HepG2 (cell line): ENCODE measurements around the gene CDC20B. TPM values are rescaled to one million over a fixed set of nuclear protein-coding genes. Genes with fewer than 3 reads are reported as not detected.

Experiments
- ATAC-seq: fragments of 200-7000 bp; cut with Tn5 transposase; 3 replicates; pipeline ENCODE4 v1.9.1; 2020; ENCODE audit warnings: mild to moderate bottlenecking, moderate library complexity
- BruUV-seq: library from RNA; stranded (reverse); fragments of 400-500 nt; replicated peaks from 2 replicates; lab custom pipeline; 2021; lab: Mats Ljungman, UMichigan
- CTCF ChIA-PET: fragments of 300-600 bp; formaldehyde crosslinking; extraction: SDS; loops from one replicate; lab custom pipeline; 2021; ENCODE audit warnings: low total read pairs, inconsistent platforms, low intra/inter-chr PET ratio; lab: Yijun Ruan, JAX
- POLR2A ChIA-PET: fragments of 350-600 bp; sonication (Branson Sonifier 250); formaldehyde crosslinking; loops from one replicate; lab custom pipeline; 2020; ENCODE audit warnings: antibody characterized with exemption, inconsistent platforms; lab: Yijun Ruan, JAX
- DNase-seq: peaks from one replicate; pipeline ENCODE4 v3.0.0-alpha.2; 2015; ENCODE audit warnings: low spot score
- FAIRE-seq: peaks from 3 replicates; lab custom pipeline; 2011; peaks lifted over from hg19 to GRCh38; lab: Jason Lieb, UNC
- H2AFZ ChIP-seq: one replicate; pipeline ENCODE4 v1.6.1; 2011; ENCODE audit warnings: low read length, inconsistent platforms
- H3K27ac ChIP-seq: fragments of 300-600 bp; 3 replicates; pipeline ENCODE4 v1.8.0; 2011; ENCODE audit warnings: mixed run types, mild to moderate bottlenecking, mixed read lengths, low read length, inconsistent platforms; ENCODE audit not compliant: insufficient read depth; ENCODE audit errors: extremely low read length
- H3K27me3 ChIP-seq, 2 experiments: fragments of 200-600 bp in 1 of 2; 2 replicates in 1 of 2; 3 replicates in 1 of 2; pipeline versions ENCODE4 v1.6.0 to v1.8.0; 2011; ENCODE audit warnings: low read length in 2 of 2, mild to moderate bottlenecking in 2 of 2, moderate library complexity in 2 of 2, inconsistent platforms in 1 of 2; ENCODE audit not compliant: insufficient read depth in 2 of 2, control insufficient read depth in 1 of 2
- H3K36me3 ChIP-seq, 2 experiments: fragments of 200-600 bp in 1 of 2; replicated peaks in 1 of 2; 2 replicates in 1 of 2; 3 replicates in 1 of 2; pipeline versions ENCODE4 v1.5.1 to v1.8.0; 2011; ENCODE audit warnings: low read length in 2 of 2, inconsistent platforms in 1 of 2; ENCODE audit not compliant: insufficient read depth in 2 of 2, control insufficient read depth in 1 of 2
- H3K4me1 ChIP-seq: 2 replicates; pipeline ENCODE4 v1.5.1; 2012; ENCODE audit warnings: low read length, inconsistent platforms; ENCODE audit not compliant: insufficient read depth
- H3K4me2 ChIP-seq: 2 replicates; pipeline ENCODE4 v1.6.0; 2011; ENCODE audit warnings: low read depth, low read length, inconsistent platforms
- H3K4me3 ChIP-seq, 3 experiments: fragments of 200-600 bp in 1 of 3; sonication (generic), shearing (Covaris generic) in 1 of 3; replicated peaks in 1 of 3; 2 replicates each; pipeline ENCODE4 v1.5.1; 2011 to 2016; ENCODE audit warnings: low read length in 3 of 3, inconsistent platforms in 2 of 3, low read depth in 2 of 3, mild to moderate bottlenecking in 2 of 3, control low read depth in 1 of 3, mixed read lengths in 1 of 3; ENCODE audit not compliant: insufficient read depth in 1 of 3
- H3K79me2 ChIP-seq: one replicate; pipeline ENCODE4 v1.6.1; 2011; ENCODE audit warnings: low read length, inconsistent platforms; ENCODE audit not compliant: insufficient read depth
- H3K9ac ChIP-seq: 2 replicates; pipeline ENCODE4 v1.6.0; 2011; ENCODE audit warnings: mild to moderate bottlenecking, low read depth, low read length, inconsistent platforms; ENCODE audit not compliant: insufficient read depth
- H3K9me3 ChIP-seq: 2 replicates; pipeline ENCODE4 v1.5.1; 2012; ENCODE audit warnings: mild to moderate bottlenecking, low read length
- H4K20me1 ChIP-seq: 2 replicates; pipeline ENCODE4 v1.6.0; 2011; ENCODE audit warnings: inconsistent platforms, mild to moderate bottlenecking, low read length, moderate library complexity; ENCODE audit not compliant: insufficient read depth
- NBN ChIP-seq: fragments of 450-650 bp; conservative IDR thresholded peaks from 2 replicates; pipeline ENCODE4 v1.6.1; 2017
- NCOA2 ChIP-seq: sonication (generic); formaldehyde crosslinking; IDR thresholded peaks from 2 replicates; pipeline ENCODE4 v1.8.0; 2022; ENCODE audit warnings: inconsistent platforms
- ONECUT2 ChIP-seq: sonication (generic); formaldehyde crosslinking; IDR thresholded peaks from 2 replicates; pipeline ENCODE4 v1.4.0; 2020; ENCODE audit warnings: missing genetic modification reagents
- RFX5 ChIP-seq: IDR thresholded peaks from 2 replicates; pipeline ENCODE4 v1.6.1; 2011; ENCODE audit warnings: low read depth, low read length, improper control_type of control experiment
- ZNF180 ChIP-seq: sonication (generic); formaldehyde crosslinking; IDR thresholded peaks from 2 replicates; pipeline ENCODE4 v1.4.0; 2020; ENCODE audit warnings: low read depth, missing genetic modification reagents, borderline replicate concordance
- ZNF44 ChIP-seq: sonication (generic); formaldehyde crosslinking; IDR thresholded peaks from 2 replicates; pipeline ENCODE4 v1.5.1; 2020; ENCODE audit warnings: mild to moderate bottlenecking, missing genetic modification reagents
- ZNF878 ChIP-seq: sonication (generic); formaldehyde crosslinking; IDR thresholded peaks from 2 replicates; pipeline ENCODE4 v1.8.1; 2023; ENCODE audit warnings: mild to moderate bottlenecking, missing genetic modification reagents, moderate library complexity
- ZNF879 ChIP-seq: sonication (generic); formaldehyde crosslinking; IDR thresholded peaks from 2 replicates; pipeline ENCODE4 v1.8.1; 2023; ENCODE audit warnings: missing genetic modification reagents
- WGBS: methylation state at CpG from one replicate; pipeline ENCODE4 v1.1.6; 2017; ENCODE audit warnings: low lambda C conversion rate; 5-methylcytosine and 5-hydroxymethylcytosine counted together
- in situ Hi-C: cut with HindIII; loops from 2 replicates; pipeline ENCODE4 v1.10.0; 2017; ENCODE audit warnings: low pct_unique_long_range_greater_than_20kb; ENCODE audit not compliant: extremely low pct_ligation_motif_present
- intact Hi-C: fragments of 100-400 bp; cut with micrococcal nuclease; formaldehyde crosslinking; loops from one replicate; pipeline ENCODE4 v1.10.0; 2022; ENCODE audit not compliant: unreplicated experiment
- polyA plus RNA-seq, 8 experiments: library from polyadenylated mRNA; depleted of rRNA in 3 of 8; stranded (reverse) in 7 of 8; unstranded in 1 of 8; fragments of >200 nt; fragmentation: Illumina TruSeq in 4 of 8; extraction: Trizol in 4 of 8; gene quantifications; 2 replicates each; pipeline versions ENCODE4 v1.2.1 to v1.2.3, GENCODE V29; 2011 to 2016; ENCODE audit warnings: low read depth in 4 of 8, missing spikeins in 1 of 8, mixed read lengths in 1 of 8; ENCODE audit not compliant: insufficient read depth in 1 of 8
- total RNA-seq, 5 experiments: library from RNA; depleted of rRNA; stranded (reverse); fragments of >200 nt; fragmentation: Illumina TruSeq; extraction: Trizol; gene quantifications; 2 replicates each; pipeline ENCODE4 v1.2.3, GENCODE V29; 2016; ENCODE audit warnings: low read depth in 1 of 5
- TF ChIP-seq, protein P1 (sequence below): sonication (generic); formaldehyde crosslinking; IDR thresholded peaks from 2 replicates; pipeline ENCODE4 v1.5.0; 2020; ENCODE audit warnings: mild to moderate bottlenecking, missing genetic modification reagents, borderline replicate concordance

CDC20B gene
- total and polyA plus RNA-seq, 2 of the 13 experiments (the other 11 are each of a cell fraction or from before 2014, with no cell fraction given): not detected

DNA sequence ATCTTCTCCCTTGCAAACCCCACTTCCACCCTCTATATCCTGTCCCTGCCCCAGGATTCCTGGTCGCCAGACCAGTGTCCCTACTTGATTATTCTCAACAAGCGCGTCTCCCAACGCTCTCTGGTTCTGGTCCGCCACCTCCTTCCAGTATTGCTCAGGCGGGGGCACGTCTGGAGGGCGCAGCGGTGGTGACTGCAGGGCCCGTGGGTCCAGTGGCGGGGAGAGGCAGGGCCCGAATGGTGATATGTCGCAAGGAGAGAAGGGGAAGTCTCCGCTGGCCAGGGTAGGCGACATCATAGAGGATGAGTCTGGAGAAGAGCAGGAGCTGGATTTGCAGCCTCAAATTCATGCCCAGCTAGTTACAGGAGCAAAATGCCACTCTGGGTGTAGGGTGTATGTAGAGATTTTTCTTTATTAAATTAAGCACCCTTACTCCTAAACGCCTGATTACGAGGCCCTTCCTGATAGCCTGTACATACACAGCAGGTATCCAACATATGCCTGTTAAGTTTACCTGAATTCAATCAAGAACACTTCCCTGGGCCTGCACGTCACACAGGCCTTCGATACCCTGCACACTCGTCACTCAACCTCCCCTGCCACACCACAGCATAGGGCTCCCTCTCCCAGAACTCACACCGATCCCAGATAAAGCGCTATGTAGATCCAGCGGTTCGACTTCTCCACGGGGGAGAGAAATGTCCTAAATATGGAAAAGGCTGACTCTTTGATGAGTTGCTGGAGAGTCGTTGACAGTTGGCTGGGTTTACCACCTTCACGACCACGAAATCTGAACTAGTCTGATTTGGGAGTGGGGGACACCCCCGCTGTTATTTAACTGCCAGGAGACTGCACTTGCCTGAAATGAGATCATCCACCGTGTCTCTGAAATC, 49.4 kb upstream of the CDC20B start:
- no peak overlapping the region for H3K27ac ChIP-seq
- no peak for ATAC-seq
- CTCF ChIA-PET: no interaction called here
- no peak for TF ChIP-seq ZNF878
- TF ChIP-seq ZNF44: no peak
- no peak for TF ChIP-seq RFX5
- TF ChIP-seq NCOA2 (CRISPR knock-in tag): no peak
- TF ChIP-seq ONECUT2 (CRISPR knock-in tag): no peak
- no peak for TF ChIP-seq ZNF180 (CRISPR knock-in tag)
- TF ChIP-seq, protein P1, sequence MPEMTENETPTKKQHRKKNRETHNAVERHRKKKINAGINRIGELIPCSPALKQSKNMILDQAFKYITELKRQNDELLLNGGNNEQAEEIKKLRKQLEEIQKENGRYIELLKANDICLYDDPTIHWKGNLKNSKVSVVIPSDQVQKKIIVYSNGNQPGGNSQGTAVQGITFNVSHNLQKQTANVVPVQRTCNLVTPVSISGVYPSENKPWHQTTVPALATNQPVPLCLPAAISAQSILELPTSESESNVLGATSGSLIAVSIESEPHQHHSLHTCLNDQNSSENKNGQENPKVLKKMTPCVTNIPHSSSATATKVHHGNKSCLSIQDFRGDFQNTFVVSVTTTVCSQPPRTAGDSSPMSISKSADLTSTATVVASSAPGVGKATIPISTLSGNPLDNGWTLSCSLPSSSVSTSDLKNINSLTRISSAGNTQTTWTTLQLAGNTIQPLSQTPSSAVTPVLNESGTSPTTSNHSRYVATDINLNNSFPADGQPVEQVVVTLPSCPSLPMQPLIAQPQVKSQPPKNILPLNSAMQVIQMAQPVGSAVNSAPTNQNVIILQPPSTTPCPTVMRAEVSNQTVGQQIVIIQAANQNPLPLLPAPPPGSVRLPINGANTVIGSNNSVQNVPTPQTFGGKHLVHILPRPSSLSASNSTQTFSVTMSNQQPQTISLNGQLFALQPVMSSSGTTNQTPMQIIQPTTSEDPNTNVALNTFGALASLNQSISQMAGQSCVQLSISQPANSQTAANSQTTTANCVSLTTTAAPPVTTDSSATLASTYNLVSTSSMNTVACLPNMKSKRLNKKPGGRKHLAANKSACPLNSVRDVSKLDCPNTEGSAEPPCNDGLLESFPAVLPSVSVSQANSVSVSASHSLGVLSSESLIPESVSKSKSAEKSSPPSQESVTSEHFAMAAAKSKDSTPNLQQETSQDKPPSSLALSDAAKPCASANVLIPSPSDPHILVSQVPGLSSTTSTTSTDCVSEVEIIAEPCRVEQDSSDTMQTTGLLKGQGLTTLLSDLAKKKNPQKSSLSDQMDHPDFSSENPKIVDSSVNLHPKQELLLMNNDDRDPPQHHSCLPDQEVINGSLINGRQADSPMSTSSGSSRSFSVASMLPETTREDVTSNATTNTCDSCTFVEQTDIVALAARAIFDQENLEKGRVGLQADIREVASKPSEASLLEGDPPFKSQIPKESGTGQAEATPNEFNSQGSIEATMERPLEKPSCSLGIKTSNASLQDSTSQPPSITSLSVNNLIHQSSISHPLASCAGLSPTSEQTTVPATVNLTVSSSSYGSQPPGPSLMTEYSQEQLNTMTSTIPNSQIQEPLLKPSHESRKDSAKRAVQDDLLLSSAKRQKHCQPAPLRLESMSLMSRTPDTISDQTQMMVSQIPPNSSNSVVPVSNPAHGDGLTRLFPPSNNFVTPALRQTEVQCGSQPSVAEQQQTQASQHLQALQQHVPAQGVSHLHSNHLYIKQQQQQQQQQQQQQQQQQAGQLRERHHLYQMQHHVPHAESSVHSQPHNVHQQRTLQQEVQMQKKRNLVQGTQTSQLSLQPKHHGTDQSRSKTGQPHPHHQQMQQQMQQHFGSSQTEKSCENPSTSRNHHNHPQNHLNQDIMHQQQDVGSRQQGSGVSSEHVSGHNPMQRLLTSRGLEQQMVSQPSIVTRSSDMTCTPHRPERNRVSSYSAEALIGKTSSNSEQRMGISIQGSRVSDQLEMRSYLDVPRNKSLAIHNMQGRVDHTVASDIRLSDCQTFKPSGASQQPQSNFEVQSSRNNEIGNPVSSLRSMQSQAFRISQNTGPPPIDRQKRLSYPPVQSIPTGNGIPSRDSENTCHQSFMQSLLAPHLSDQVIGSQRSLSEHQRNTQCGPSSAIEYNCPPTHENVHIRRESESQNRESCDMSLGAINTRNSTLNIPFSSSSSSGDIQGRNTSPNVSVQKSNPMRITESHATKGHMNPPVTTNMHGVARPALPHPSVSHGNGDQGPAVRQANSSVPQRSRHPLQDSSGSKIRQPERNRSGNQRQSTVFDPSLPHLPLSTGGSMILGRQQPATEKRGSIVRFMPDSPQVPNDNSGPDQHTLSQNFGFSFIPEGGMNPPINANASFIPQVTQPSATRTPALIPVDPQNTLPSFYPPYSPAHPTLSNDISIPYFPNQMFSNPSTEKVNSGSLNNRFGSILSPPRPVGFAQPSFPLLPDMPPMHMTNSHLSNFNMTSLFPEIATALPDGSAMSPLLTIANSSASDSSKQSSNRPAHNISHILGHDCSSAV (CRISPR knock-in tag): no peak
- no peak for TF ChIP-seq ZNF879 (CRISPR knock-in tag)
- TF ChIP-seq NBN: no peak
- TF ChIP-seq, all 625 proteins: peak for 0
- Histone ChIP-seq H3K9ac (no peak overlapping the region), H3K79me2 (no peaks in the 10 kb centered on the region), H3K4me1 (no peaks in the 10 kb centered on the region), H3K27me3 (peaks cover 1 to 25% of the 10 kb centered on the region in 2 experiments; a peak in 4 of 5 replicates), H2AFZ (no peak overlapping the region), H3K4me2 (no peak overlapping the region), H3K4me3 (no peak overlapping the region), H3K9me3 (no peaks in the 10 kb centered on the region), H3K36me3 (no peaks in the 10 kb centered on the region), H4K20me1 (no peaks in the 10 kb centered on the region)
- DNase-seq (no peak), FAIRE-seq (no peak)
- no TSS peak for BruUV-seq
- POLR2A ChIA-PET: no interaction called here
- intact Hi-C loops (no loop called here), in situ Hi-C loops (no loop called here)
- WGBS: 58% methylated on average over 30 of the region's 30 CpGs
